NCI-H2171 (cell line): ENCODE data around the gene ZMYND12.

Experiments used
- DNase-seq: peaks from one replicate; lab custom pipeline; 2025; lab: John Stamatoyannopoulos, UW

Gene ZMYND12

DNA sequence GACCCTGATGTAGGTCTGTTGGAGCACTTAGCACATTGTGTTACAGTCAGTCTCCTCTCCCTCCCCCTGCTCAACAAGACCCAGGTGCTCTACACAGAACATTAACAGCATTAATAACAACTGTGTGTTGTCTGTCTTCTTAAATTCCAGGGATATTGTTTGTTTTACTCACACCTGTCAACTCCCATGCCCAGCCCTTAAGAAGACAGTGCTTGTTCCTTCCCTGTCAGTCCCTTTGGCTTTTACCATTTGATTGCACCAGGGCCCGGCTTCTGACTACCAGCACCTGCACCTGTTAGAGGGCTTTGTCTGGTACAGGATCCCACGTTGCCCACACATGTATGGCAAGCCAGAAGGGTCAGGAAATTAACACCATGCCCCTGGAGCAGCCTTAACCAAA lies 63.6 kb downstream of the ZMYND12 start:
- no peak for DNase-seq

DNA sequence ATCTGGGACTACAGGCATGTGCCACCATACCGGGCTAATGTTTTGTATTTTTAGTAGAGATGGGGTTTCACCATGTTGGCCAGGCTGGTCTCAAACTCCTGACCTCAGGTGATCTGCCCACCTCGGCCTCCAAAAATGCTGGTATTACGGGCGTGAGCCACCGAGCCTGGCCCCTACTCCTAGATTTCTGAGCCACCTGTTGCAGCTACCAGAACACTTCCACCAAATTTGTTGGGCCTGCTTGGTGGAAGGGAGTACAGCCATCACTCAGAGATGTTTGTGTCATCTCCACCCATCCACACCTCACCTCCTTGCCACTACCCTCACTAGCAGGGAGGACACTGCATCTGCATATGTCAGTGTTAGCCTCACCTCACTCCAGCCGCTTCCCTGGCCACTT lies 69.8 kb downstream of the ZMYND12 start:
- no peak for DNase-seq

DNA sequence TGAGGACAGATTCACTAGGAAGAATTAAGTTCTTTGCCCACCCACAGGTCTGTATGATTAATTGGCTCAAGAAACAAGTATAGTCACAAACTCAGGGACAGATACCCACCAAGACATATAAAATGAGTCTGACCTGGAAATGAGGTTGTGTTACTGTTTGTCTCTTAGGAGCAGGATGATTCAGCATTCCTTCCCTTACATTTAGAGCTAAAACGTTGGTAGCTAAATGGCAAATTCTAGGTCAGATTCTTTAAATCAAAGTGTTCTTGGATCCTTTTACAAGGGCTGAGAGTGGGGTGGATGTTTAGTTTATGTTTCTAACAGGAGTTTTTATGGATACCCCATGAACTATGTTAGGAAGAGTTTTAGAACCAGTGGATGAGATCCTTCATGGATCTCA lies 70.5 kb downstream of the ZMYND12 start:
- no peak for DNase-seq

DNA sequence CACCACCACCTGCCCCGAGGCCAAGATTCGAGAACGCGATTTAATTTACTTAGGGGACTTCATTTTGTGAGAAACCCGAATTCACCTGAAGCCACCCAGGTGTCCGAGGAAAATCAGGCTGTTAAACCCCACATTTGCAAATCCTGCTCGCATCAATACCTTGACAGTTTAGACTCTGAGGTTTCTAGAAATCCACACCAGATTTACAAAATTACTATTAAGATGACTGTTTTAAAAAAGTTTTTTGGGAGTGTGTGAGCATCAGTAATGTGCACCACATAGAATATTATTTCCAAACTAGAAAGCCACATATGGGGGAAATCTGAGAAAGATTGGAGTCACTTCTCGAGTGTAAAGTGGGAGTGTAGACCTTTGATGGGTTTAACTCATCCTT lies 74.5 kb downstream of the ZMYND12 start:
- DNase-seq: no peak

DNA sequence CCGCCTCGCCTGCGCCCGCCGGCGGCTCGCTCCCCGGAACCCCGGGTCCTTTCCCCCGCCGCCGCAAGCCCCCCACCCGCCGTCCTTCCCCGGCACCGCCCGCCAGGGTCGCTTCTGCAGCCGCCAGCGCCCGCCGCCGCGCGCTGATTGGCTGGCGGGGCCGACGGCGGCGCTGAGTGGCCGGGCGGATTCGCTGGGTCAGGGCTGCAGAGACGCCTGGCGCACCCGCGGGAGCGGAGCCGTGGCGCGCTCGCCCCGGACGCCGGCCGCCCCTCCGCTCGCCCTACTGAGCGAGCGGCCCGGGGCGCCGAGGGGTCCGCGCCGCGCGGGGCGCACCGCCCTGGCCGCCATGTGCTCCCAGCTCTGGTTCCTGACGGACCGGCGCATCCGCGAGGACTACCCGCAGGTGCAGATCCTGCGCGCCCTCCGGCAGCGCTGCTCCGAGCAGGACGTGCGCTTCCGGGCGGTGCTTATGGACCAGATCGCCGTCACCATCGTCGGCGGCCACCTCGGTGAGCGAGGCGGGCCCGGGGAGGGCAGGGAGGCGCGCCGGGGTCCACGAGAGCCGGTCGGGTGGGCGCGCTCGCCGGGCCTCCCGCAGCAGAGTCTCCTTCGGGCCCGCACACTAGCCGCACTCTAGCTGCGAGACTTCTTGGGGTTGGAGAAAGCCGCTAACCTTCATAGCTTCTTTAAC lies 75.1 kb downstream of the ZMYND12 start, which contains the start of gene RIMKLA:
Gene RIMKLA (plus strand): TSS at position 207 of the 694 bp plus-strand sequence. CDS start 143 bp downstream, at position 350.
- DNase-seq: peak; percentile 83
